ENCODE data around the gene IL10RA.
"Not testable (repeated sequence)": the region's sequence is repeated elsewhere in the genome, so short reads cannot be mapped to it uniquely, and the experiment has no call there.

Gene IL10RA

GRCh38 chr11:118004543-118005223, 18.5 kb downstream of the IL10RA start:
- TF ChIP-seq, protein P1, sequence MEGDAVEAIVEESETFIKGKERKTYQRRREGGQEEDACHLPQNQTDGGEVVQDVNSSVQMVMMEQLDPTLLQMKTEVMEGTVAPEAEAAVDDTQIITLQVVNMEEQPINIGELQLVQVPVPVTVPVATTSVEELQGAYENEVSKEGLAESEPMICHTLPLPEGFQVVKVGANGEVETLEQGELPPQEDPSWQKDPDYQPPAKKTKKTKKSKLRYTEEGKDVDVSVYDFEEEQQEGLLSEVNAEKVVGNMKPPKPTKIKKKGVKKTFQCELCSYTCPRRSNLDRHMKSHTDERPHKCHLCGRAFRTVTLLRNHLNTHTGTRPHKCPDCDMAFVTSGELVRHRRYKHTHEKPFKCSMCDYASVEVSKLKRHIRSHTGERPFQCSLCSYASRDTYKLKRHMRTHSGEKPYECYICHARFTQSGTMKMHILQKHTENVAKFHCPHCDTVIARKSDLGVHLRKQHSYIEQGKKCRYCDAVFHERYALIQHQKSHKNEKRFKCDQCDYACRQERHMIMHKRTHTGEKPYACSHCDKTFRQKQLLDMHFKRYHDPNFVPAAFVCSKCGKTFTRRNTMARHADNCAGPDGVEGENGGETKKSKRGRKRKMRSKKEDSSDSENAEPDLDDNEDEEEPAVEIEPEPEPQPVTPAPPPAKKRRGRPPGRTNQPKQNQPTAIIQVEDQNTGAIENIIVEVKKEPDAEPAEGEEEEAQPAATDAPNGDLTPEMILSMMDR (IDR thresholded peaks at IDR 0.05; ENCODE audit: extremely low read depth, missing control alignments): no peak
- no peak for DNase-seq (ENCODE audit: low spot score)

DNA sequence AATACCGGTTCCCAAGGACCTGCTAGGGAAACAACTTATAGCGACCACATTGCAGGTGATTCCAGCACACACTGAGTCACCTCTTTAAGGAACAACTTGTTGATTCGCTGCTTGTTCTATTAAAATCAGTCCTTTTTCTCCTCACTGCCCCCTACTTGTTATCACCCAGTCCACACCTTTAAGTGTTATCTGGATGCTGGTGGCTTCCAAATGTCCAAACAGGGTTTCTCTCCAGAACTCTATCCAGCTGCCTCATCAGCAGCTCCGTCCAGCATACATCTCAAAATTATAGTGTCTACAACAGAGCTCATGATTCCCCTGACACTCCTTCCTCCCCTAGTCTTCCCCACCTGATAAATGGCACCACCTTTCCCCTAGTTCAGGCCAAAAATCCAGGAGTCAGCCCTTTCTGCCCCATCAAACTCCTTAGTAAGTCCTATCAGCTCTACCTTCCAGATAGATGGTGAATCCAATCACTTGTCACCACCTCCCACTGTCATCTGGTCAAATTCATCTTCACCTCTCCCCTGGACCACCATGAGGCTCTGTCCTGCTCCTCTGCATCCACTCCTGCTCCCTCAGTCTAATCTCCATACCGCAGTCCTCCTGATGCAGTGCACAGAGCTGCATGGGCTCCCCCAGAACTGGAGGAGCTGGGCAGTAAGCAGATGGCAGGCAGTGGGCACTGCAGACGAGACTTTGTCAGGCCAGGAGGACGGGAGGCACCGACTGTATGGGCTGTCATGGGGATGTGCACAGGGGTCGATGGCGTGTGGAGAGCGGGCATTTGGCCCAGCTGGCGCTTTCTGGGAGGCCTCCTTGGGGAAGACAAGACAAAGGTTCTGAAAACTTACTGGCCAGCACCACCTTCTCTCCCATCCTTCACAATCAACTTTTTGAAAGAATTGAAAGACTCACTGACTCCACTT, 19.3 kb downstream of the IL10RA start:
- TF ChIP-seq, protein P1 (IDR thresholded peaks at IDR 0.05; ENCODE audit: extremely low read depth, missing control alignments): no peak
- DNase-seq (ENCODE audit: low spot score): no peak

GRCh38 chr11:118006153-118006534, 19.9 kb downstream of the IL10RA start:
- DNase-seq (ENCODE audit: low spot score): no peak
- TF ChIP-seq, protein P1 (IDR thresholded peaks at IDR 0.05; ENCODE audit: extremely low read depth, missing control alignments): no peak

DNA sequence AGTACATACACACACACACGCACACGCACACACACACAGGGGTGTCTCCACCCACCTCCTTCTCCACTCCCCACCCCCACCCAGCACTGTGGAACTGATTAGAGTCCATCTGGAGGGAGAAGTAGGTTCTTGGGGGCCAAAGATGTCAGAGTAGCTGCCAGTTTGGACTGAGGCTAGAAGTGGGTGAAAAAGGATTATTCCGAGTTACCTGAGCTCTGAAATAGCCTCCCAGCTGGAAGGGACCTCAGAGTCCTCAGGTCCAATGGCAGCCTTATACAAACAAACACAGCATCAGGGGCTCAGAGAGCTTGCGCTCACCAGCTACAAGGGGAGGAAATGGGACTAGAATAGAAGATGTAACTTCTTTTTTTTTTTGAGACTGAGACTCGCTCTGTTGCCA, 20.8 kb downstream of the IL10RA start:
- TF ChIP-seq, protein P1 (IDR thresholded peaks at IDR 0.05; ENCODE audit: extremely low read depth, missing control alignments): no peak
- no peak for DNase-seq (ENCODE audit: low spot score)

DNA sequence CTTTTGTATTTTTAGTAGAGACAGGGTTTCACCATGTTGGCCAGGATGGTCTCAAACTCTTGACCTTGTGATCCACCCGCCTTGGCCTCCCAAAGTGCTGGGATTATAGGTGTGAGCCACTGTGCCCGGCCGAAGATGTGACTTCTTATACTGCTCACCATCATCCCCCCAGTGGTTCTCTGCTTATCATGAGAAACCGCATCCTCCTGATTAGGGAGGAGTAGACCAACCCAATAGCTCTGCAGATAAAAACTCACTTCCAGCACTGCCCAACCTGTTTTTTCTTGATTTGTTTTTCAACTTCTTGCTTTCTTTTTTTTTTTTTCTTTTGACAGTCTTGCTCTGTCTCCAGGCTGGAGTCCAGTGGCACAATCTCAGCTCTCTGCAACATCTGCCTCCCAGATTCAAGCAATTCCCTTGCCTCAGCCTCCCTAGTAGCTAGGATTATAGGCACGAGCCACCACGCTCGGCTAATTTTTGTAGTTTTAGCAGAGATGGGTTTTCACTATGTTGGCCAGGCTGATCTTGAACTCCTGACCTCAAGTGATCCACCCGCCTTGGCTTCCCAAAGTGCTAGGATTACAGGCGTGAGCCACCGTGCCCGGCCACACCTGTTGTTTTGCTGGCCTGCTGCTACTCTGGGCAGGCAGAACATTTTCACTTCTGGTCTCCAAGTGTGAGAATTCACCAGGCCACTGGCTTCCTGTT, 21.5 kb downstream of the IL10RA start:
- not testable (repeated sequence) for DNase-seq (ENCODE audit: low spot score)

GRCh38 chr11:118008271-118008911, 22.2 kb downstream of the IL10RA start:
- DNase-seq (ENCODE audit: low spot score): no peak
- TF ChIP-seq, protein P1 (IDR thresholded peaks at IDR 0.05; ENCODE audit: extremely low read depth, missing control alignments): no peak

GRCh38 chr11:118009864-118010737, 23.9 kb downstream of the IL10RA start:
- DNase-seq (ENCODE audit: low spot score): no peak
- TF ChIP-seq, protein P1 (IDR thresholded peaks at IDR 0.05; ENCODE audit: extremely low read depth, missing control alignments): no peak

All from GM20000 (cell line).